Fibroblast of mammary gland (primary cell): ENCODE measurements around the gene ISL2.
"Not testable (repeated sequence)": the region's sequence is repeated elsewhere in the genome, so short reads cannot be mapped to it uniquely, and the experiment has no call there.

ENCODE experiments used
- DNase-seq: peaks from one replicate; pipeline ENCODE4 v3.0.0-alpha.2; 2010; ENCODE audit warnings: low read depth
- H3K4me3 ChIP-seq: 2 replicates; pipeline ENCODE4 v1.5.1; 2011; ENCODE audit warnings: low read depth, mild to moderate bottlenecking, low read length, moderate library complexity; ENCODE audit not compliant: control insufficient read depth
- TF ChIP-seq, protein P1 (sequence below): conservative IDR thresholded peaks from 2 replicates; pipeline ENCODE4 v1.5.1; 2011; ENCODE audit warnings: low read depth, low read length, inconsistent platforms; ENCODE audit not compliant: control insufficient read depth, insufficient read depth

Gene ISL2

DNA sequence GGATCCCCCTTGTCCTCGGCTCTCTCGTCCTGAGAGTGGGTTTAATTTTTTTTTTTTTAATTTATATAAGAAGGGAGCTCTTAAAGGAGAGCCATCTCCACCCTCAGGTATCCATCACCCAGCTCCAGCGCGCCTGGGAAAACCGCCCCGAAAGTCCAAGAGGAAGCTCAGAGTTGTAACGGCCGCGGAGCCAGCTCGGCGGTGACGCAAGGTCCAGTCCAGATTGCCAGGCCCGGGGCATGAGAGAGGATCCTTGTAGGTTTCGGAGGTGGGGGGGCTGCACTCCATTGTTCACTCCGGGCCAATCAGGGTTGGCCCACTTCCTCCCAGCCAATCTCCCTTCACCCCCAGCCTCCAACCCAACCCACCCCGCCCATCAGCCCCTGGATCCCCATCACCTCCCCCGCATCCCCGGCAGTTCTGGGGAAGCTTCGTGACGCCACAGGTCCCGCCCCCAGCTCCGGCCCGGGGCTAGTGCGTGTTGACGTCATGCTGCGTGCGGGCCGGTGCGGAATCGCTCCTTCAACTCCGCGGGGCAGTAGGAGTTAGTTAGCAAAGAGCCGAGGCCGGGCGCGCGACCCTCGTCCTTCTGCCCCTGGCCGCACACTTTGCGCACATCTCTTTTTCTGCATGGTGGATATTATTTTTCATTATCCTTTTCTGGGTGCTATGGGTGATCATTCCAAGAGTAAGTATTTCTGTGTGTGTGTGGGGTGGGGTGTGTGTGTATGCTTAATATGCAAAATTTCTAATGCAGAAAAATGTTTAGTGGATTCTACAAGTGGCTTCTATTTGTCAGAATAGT, at the start of gene ISL2:
Gene ISL2, plus strand, starts transcription at position 520 of the 805 bp plus-strand sequence. Its CDS starts 111 bp downstream, at position 631.
- H3K4me3 ChIP-seq = peak within 1 kb of the TSS; percentile 24
- peak; percentile 45 for DNase-seq
- TF ChIP-seq, protein P1, sequence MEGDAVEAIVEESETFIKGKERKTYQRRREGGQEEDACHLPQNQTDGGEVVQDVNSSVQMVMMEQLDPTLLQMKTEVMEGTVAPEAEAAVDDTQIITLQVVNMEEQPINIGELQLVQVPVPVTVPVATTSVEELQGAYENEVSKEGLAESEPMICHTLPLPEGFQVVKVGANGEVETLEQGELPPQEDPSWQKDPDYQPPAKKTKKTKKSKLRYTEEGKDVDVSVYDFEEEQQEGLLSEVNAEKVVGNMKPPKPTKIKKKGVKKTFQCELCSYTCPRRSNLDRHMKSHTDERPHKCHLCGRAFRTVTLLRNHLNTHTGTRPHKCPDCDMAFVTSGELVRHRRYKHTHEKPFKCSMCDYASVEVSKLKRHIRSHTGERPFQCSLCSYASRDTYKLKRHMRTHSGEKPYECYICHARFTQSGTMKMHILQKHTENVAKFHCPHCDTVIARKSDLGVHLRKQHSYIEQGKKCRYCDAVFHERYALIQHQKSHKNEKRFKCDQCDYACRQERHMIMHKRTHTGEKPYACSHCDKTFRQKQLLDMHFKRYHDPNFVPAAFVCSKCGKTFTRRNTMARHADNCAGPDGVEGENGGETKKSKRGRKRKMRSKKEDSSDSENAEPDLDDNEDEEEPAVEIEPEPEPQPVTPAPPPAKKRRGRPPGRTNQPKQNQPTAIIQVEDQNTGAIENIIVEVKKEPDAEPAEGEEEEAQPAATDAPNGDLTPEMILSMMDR = no peak

DNA sequence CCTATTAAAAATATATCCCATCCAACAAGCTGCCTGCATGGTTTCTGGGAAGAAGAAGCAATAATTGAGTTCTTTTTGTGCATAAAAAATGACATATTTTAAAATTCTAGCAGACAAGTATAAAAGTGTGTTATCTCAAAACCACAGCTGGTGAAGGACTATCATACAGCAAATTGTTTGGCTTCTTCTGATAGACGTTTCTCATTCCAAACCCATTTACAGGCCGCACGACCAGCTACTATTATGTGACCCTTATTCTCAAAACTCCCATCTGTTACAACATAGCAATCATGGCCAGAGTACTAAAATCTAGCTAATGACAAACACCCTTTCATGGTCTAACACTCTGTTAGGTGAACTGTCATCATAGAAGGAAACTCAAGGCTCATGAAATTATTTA, 47.0 kb upstream of the ISL2 start:
- no peak overlapping the region for H3K4me3 ChIP-seq
- TF ChIP-seq, protein P1 = no peak
- DNase-seq = no peak

DNA sequence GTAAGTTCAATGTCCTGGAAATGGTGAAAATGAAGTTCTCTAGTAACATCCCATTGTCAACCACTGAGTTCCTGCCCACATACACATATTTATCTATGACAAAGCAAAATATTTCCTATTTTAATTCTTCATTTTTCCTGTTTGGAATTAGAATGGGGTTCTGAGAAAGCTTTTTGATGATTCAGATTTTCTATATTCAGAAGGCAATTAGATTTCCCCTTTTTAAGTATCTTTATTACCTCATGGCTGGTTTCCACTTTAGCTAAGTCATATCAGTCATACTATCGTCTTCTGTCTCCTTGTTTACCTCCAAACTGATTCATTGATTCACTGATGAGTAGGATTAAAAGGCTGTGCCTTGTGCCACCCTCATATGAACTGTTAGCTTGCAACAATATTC, 43.2 kb upstream of the ISL2 start:
- H3K4me3 ChIP-seq = no peak overlapping the region
- TF ChIP-seq, protein P1 = no peak
- peak; percentile 52 for DNase-seq

DNA sequence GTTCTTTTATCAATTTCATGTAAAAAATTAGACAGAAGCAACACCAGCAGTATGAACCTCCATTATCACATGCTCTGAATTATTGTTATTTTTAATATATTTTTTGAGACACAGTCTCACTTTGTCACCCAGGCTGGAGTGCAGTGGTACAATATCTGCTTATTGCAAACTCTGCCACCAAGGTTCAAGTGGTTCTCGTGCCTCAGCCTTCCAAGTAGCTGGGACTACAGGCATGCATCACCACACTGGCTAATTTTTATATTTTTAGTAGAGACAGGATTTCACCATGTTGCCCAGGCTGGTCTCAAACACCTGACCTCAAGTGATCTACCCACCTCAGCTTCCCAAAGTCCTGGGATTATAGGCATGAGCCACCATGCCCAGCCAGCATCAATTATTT, 42.1 kb upstream of the ISL2 start:
- not testable (repeated sequence) for DNase-seq, H3K4me3 ChIP-seq

DNA sequence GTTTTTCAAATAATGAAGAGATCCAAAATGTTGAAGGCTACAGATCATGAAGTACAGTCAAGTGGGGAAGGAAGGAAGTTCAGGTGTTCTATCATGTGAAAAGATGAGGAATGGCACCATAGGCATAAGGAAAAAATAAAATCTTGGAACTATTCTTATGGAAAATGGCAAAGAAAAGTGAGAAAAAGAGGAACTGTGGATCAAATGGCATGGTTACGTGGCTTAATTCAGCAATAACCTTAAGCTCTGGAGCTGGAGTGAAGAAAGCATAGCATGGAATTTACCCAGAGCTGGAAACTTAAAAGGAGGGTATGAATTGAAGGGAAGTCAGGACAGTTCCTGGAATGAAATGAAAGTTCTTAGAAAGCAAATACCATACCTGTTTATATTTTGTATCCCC, 39.7 kb upstream of the ISL2 start:
- TF ChIP-seq, protein P1 = no peak
- H3K4me3 ChIP-seq = no peak overlapping the region
- no peak for DNase-seq

DNA sequence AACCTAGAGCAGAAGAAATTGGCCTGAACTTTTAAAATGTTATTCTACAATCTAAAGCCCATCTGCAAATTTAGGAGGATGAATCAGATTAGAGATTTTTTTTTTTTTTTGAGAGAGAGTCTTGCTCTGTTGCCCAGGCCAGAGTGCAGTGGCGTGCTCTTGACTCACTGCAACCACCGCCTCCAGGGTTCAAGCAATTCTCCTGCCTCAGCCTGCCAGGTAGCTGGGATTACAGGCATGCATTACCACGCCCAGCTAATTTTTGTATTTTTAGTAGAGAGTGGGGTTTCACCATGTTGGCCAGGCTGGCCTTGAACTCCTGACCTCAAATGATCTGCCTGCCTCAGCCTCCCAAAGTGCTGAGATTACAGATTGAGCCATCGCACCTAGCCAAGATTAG, 38.6 kb upstream of the ISL2 start:
- not testable (repeated sequence) for DNase-seq, H3K4me3 ChIP-seq

DNA sequence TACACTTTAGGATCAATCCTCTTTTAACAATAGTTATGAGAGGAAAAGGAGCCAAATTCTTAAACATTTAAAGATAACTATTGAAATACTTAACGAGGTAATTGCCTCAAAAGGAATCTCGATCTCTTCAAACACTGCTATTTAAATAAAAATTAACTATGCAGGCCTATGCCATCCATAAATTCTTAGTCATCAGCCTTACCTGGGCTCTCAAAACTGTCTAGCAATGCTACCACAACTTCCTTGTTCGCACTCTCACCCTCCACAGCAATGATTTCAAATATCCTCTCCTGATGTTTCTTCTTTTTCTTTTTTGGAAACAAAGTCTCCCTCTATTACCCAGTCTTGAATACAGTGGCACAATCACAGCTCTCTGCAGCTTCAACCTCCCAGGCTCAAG, 37.6 kb upstream of the ISL2 start:
- no peak overlapping the region for H3K4me3 ChIP-seq
- DNase-seq = no peak
- TF ChIP-seq, protein P1 = no peak

DNA sequence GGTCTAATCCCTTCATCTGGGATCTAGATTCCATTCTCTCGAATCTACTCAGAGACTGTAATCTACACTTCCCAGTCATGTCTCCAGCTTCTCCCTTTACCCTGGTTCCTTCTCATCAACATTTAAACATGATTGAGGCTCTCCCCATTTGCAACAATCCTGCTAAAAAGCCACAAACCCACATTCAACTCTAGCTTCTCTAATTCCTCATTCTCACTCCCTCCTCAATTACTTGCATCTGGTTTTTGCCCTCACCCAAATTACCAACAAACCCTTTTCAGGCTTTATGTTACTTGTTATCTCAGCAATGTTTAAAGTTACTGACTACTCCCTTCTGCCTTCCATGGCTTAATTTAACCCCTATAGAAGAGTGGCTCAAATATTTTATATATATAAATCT, 36.8 kb upstream of the ISL2 start:
- TF ChIP-seq, protein P1 = no peak
- no peak overlapping the region for H3K4me3 ChIP-seq
- no peak for DNase-seq
